HEK293 (cell line): ENCODE data around the gene PUM1.

Experiments used
- CTCF ChIA-PET: fragments of 350-600 bp; formaldehyde crosslinking; extraction: SDS; loops from one replicate; lab custom pipeline; 2021; ENCODE audit warnings: antibody characterized with exemption; lab: Yijun Ruan, JAX
- POLR2A ChIA-PET: fragments of 300-600 bp; formaldehyde crosslinking; extraction: SDS; loops from one replicate; lab custom pipeline; 2020; ENCODE audit warnings: antibody characterized with exemption, inconsistent platforms; lab: Yijun Ruan, JAX
- H3K27ac ChIP-seq: fragments of 200-500 bp; sonication (Bioruptor generic); 2 replicates; pipeline ENCODE4 v1.5.1; 2014; ENCODE audit warnings: low read depth, low read length, control low read depth, inconsistent platforms; ENCODE audit errors: extremely low read depth
- H3K36me3 ChIP-seq, 2 experiments: fragments of 200-500 bp in 1 of 2; sonication (Bioruptor generic) in 1 of 2; 1 replicate in 1 of 2; 2 replicates in 1 of 2; pipeline ENCODE4 v1.5.1; 2014 to 2017; ENCODE audit warnings: inconsistent platforms in 2 of 2, low read length in 2 of 2; ENCODE audit not compliant: control insufficient read depth in 2 of 2, insufficient read depth in 1 of 2
- H3K4me1 ChIP-seq: fragments of 200-500 bp; sonication (Bioruptor generic); 2 replicates; pipeline ENCODE4 v1.5.1; 2014; ENCODE audit warnings: mild to moderate bottlenecking, low read length, inconsistent platforms; ENCODE audit not compliant: control insufficient read depth, insufficient read depth
- H3K4me3 ChIP-seq: 2 replicates; pipeline ENCODE4 v1.5.1; 2011; ENCODE audit warnings: low read depth, mild to moderate bottlenecking, control low read depth, low read length, moderate library complexity
- H3K9me3 ChIP-seq: fragments of 200-500 bp; sonication (Bioruptor generic); 2 replicates; pipeline ENCODE4 v1.5.1; 2014; ENCODE audit warnings: low read depth, low read length, inconsistent platforms; ENCODE audit not compliant: control insufficient read depth, insufficient read depth
- IKZF3 ChIP-seq: fragments of 450-650 bp; IDR thresholded peaks from 2 replicates; pipeline ENCODE4 v1.5.0; 2018; ENCODE audit warnings: missing biosample characterization, mild to moderate bottlenecking, missing genetic modification characterization, moderate library complexity
- KLF1 ChIP-seq: fragments of 450-650 bp; formaldehyde crosslinking; IDR thresholded peaks from 2 replicates; pipeline ENCODE4 v1.5.1; 2016; ENCODE audit warnings: missing biosample characterization, missing genetic modification characterization
- MYNN ChIP-seq: fragments of 450-650 bp; formaldehyde crosslinking; IDR thresholded peaks from 2 replicates; pipeline ENCODE4 v1.5.1; 2016; ENCODE audit warnings: missing biosample characterization, missing genetic modification characterization, borderline replicate concordance
- PRDM1 ChIP-seq: fragments of 450-650 bp; formaldehyde crosslinking; IDR thresholded peaks from 2 replicates; pipeline ENCODE4; 2016; ENCODE audit warnings: missing biosample characterization, missing genetic modification characterization
- ZBTB7A ChIP-seq: fragments of 450-650 bp; formaldehyde crosslinking; IDR thresholded peaks from 2 replicates; pipeline ENCODE4 v1.5.1; 2016; ENCODE audit warnings: low read depth, missing biosample characterization, missing genetic modification characterization
- ZNF10 ChIP-seq: fragments of 450-650 bp; formaldehyde crosslinking; IDR thresholded peaks from 2 replicates; pipeline ENCODE4 v1.5.1; 2017; ENCODE audit warnings: missing biosample characterization, missing genetic modification characterization
- ZNF133 ChIP-seq: fragments of 450-650 bp; formaldehyde crosslinking; IDR thresholded peaks from 2 replicates; pipeline ENCODE4 v1.5.1; 2016; ENCODE audit warnings: missing biosample characterization, missing genetic modification characterization
- ZNF366 ChIP-seq: fragments of 450-650 bp; formaldehyde crosslinking; conservative IDR thresholded peaks from 2 replicates; pipeline ENCODE4 v1.5.1; 2016; ENCODE audit warnings: missing biosample characterization, missing genetic modification characterization
- ZNF398 ChIP-seq: fragments of 450-650 bp; formaldehyde crosslinking; IDR thresholded peaks from 2 replicates; pipeline ENCODE4 v1.5.1; 2017; ENCODE audit warnings: missing biosample characterization, missing genetic modification characterization
- ZNF514 ChIP-seq: fragments of 450-650 bp; formaldehyde crosslinking; IDR thresholded peaks from 2 replicates; pipeline ENCODE4 v1.5.1; 2016; ENCODE audit warnings: missing biosample characterization, missing genetic modification characterization
- ZNF600 ChIP-seq: fragments of 450-650 bp; formaldehyde crosslinking; IDR thresholded peaks from 2 replicates; pipeline ENCODE4 v1.5.1; 2016; ENCODE audit warnings: missing biosample characterization, missing genetic modification characterization
- ZNF704 ChIP-seq: fragments of 450-650 bp; formaldehyde crosslinking; IDR thresholded peaks from 2 replicates; pipeline ENCODE4 v1.5.1; 2016; ENCODE audit warnings: missing biosample characterization, missing genetic modification characterization
- ZNF791 ChIP-seq: fragments of 450-650 bp; formaldehyde crosslinking; IDR thresholded peaks from 2 replicates; pipeline ENCODE4 v1.5.1; 2016; ENCODE audit warnings: missing biosample characterization, missing genetic modification characterization
- TF ChIP-seq, protein P1 (sequence below): fragments of 450-650 bp; formaldehyde crosslinking; IDR thresholded peaks from 2 replicates; pipeline ENCODE4 v1.5.1; 2017; ENCODE audit warnings: missing biosample characterization, missing genetic modification characterization

PUM1 gene

GRCh38 chr1:31011719-31012118 is 53.8 kb downstream of the PUM1 start:
- peaks cover 0 to 17% of the 10 kb centered on the region in 2 experiments; a peak in 1 of 3 replicates for H3K36me3 ChIP-seq
- H3K27ac ChIP-seq, result no peak overlapping the region
- ChIA-PET CTCF (interaction anchor here (1.2 to 1.4 kb wide), 2 partner anchors 10 to 26 kb away, joined by 3 to 4 read pairs; no protein-coding TSS in a partner anchor), POLR2A (interaction anchor here (0.7 to 1.0 kb wide), 2 partner anchors 14 to 53 kb away, joined by 3 to 4 read pairs; no protein-coding TSS in a partner anchor)
- H3K4me3 ChIP-seq, result no peak overlapping the region
- TF ChIP-seq ZNF791 (tag by site-specific recombination), result no peak
- peak; percentile 93 for TF ChIP-seq ZNF133 (tag by site-specific recombination)
- TF ChIP-seq ZBTB7A, result no peak
- TF ChIP-seq ZNF704, result no peak
- H3K9me3 ChIP-seq, result no peaks in the 10 kb centered on the region
- H3K4me1 ChIP-seq, result peaks cover 41% of the 10 kb centered on the region

DNA sequence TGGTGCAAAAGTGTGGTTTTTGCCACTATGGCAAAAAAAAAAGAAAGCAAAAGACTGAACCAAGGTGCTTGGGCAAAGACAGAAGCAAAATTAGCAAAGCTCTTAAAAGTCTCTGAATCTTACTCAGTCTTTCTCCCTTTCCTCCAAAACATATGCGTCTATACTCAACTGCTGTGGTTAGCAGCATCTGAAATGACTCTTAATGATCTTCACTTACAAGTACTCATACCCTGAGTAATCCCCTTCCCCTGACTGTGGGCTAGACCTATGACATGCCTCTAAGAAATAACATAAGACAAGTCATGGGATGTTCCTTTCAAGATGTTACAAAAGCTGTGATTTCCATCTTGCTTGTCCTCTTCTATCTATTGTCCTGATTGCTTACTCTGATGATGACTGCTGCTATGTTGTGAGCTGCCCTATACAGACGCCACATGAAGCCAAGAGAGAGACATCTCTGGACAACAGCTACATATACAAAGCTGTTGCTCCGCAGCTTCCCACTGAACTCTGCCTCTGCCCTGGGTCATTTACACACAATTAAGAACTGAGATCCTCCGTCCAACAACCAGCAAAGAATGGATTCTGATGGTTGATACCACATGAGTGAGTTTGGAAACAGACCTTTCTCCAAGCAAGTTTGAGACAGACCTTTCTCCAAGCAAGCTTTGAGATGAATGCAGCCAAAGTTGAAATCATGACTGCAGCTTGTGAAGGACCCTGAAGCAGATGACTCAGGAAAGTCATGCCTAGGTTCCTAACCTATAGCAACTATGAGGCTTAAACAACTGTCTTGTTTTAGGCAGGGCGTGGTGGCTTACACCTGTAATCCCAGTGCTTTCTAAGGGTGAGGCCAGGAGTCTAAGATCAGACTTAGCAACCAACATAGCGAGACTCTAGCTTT is 55.2 kb downstream of the PUM1 start:
- peaks cover 0 to 30% of the 10 kb centered on the region in 2 experiments; a peak in 1 of 3 replicates for H3K36me3 ChIP-seq
- TF ChIP-seq ZNF10 (tag by site-specific recombination) (0 out of 2 replicates have a peak, but pooled peaks have one; percentile 29), ZNF514 (tag by site-specific recombination) (no peak), ZNF600 (tag by site-specific recombination) (peak; percentile 77; the same call in 1 of the 2 replicates), PRDM1 (tag by site-specific recombination) (peak; percentile 19; the same call in 1 of the 2 replicates), MYNN (peak; percentile 23; the same call in 1 of the 2 replicates)
- TF ChIP-seq, all 188 proteins: peak for 4
- POLR2A ChIA-PET, result no interaction called here
- CTCF ChIA-PET, result interaction anchor here (1.4 kb wide), 1 partner anchor 25 kb away, joined by 3 read pairs; no protein-coding TSS in a partner anchor
- Histone ChIP-seq H3K27ac (no peak overlapping the region), H3K4me1 (peaks cover 39% of the 10 kb centered on the region), H3K9me3 (no peaks in the 10 kb centered on the region), H3K4me3 (no peak overlapping the region)

DNA sequence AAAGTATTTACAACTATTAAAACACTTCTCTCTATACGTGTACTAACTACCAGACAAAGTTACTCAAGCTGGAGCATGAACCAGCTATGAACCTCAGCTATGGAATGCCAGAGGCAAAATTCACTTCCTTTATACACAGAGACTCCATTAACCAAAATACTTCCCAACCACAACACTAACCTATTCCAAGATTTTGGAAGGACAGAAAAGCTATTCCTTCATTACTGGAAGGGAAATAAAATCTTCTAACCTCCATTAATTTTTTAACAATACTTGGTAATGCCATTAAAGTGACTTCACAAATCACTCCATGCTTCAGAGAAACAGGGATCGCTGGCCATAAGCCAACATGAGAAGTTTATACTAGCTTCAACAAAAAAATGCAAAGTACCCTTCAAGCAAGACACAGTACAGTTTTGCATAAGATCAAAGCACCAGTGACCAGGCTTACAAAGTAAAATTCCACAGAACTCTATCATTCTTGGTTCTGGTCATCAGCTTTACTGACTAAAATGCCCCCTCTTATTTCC is 58.0 kb downstream of the PUM1 start:
- H3K9me3 ChIP-seq, result no peaks in the 10 kb centered on the region
- CTCF ChIA-PET, result interaction anchor here (0.6 to 1.2 kb wide), 4 partner anchors 18 to 228 kb away, joined by 3 read pairs; no protein-coding TSS in a partner anchor
- no peak overlapping the region for H3K4me3 ChIP-seq
- H3K36me3 ChIP-seq, result peaks cover 3 to 58% of the 10 kb centered on the region in 2 experiments; a peak in 1 of 3 replicates
- POLR2A ChIA-PET, result interaction anchor here (0.8 to 1.4 kb wide), 2 partner anchors 22 to 59 kb away, joined by 3 to 7 read pairs; no protein-coding TSS in a partner anchor
- no peak overlapping the region for H3K27ac ChIP-seq
- peaks cover 23% of the 10 kb centered on the region for H3K4me1 ChIP-seq
- TF ChIP-seq, protein P1, sequence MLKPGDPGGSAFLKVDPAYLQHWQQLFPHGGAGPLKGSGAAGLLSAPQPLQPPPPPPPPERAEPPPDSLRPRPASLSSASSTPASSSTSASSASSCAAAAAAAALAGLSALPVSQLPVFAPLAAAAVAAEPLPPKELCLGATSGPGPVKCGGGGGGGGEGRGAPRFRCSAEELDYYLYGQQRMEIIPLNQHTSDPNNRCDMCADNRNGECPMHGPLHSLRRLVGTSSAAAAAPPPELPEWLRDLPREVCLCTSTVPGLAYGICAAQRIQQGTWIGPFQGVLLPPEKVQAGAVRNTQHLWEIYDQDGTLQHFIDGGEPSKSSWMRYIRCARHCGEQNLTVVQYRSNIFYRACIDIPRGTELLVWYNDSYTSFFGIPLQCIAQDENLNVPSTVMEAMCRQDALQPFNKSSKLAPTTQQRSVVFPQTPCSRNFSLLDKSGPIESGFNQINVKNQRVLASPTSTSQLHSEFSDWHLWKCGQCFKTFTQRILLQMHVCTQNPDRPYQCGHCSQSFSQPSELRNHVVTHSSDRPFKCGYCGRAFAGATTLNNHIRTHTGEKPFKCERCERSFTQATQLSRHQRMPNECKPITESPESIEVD (tag by site-specific recombination), result peak; percentile 81
- TF ChIP-seq ZNF366 (tag by site-specific recombination) (peak; percentile 45), KLF1 (tag by site-specific recombination) (no peak), IKZF3 (peak; percentile 55; the same call in 1 of the 2 replicates)

DNA sequence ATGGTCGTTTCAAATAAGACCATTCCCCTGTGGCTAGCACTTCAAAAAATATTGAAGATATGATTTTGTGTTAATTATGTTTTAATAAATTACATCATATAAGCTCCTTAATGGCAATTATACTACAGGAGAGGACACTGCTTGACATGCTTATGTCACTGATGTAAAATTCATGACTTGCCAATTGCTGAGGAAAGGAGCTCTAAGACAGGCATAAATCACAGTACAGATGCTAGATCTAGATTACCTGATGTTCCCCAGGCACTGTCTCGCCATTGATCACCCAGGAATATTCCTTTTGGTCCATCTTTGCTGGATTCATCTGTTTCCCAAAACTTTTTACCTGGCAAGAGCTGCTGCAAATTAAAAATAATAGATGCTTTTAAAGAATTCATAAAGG is 58.8 kb downstream of the PUM1 start:
- ChIA-PET CTCF (no interaction called here), POLR2A (interaction anchor here (0.5 to 1.4 kb wide), 3 partner anchors 21 to 59 kb away, joined by 3 to 7 read pairs (median 4); no protein-coding TSS in a partner anchor)
- TF ChIP-seq ZNF398 (tag by site-specific recombination), result no peak

More for the DNA sequence above, 58.8 kb downstream of the PUM1 start:
- H3K4me3 ChIP-seq, result no peak overlapping the region
- peaks cover 3 to 64% of the 10 kb centered on the region in 2 experiments; a peak in 1 of 3 replicates for H3K36me3 ChIP-seq
- peaks cover 17% of the 10 kb centered on the region for H3K4me1 ChIP-seq
- H3K9me3 ChIP-seq, result no peaks in the 10 kb centered on the region
- no peak overlapping the region for H3K27ac ChIP-seq
